Lower leg skin (tissue), 3 donors: Measurements from ENCODE around the gene MYO1B.

ENCODE experiments used
- POLR2A ChIP-seq, 2 donors: fragments of 450-650 bp; IDR thresholded peaks; one replicate each; pipeline ENCODE4 v1.6.1; 2016 to 2017; ENCODE audit warnings: antibody characterized with exemption in 2 of 2, mild to moderate bottlenecking in 1 of 2, moderate library complexity in 1 of 2
- TF ChIP-seq, protein P1 (sequence below), 3 donors: fragments of 450-650 bp; IDR thresholded peaks; one replicate each; pipeline ENCODE4 v1.5.1; 2016; ENCODE audit warnings: antibody characterized with exemption in 3 of 3, mild to moderate bottlenecking in 3 of 3, moderate library complexity in 2 of 3

DNA sequence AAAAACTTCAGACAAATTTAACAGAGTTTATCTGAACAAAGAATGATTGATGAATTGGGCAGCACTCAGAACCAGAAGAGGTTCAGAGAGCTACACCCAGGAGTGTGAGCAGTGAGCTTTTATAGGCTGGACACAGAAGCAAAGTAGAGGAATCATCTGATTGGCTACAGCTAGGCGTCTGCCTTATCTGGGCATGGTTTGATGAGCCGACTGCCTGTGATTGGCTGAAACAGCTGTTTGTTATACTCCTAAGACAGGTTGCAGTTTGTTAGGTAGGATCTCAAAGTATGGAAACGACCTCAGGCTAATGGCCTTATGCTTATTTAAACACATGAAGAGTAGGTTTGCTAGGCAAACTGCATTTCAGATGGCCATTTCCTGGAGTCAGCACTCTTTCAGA is 188.9 kb downstream of the MYO1B start:
- TF ChIP-seq POLR2A (IDR thresholded peaks at IDR 0.05), result no peak
- TF ChIP-seq, protein P1, sequence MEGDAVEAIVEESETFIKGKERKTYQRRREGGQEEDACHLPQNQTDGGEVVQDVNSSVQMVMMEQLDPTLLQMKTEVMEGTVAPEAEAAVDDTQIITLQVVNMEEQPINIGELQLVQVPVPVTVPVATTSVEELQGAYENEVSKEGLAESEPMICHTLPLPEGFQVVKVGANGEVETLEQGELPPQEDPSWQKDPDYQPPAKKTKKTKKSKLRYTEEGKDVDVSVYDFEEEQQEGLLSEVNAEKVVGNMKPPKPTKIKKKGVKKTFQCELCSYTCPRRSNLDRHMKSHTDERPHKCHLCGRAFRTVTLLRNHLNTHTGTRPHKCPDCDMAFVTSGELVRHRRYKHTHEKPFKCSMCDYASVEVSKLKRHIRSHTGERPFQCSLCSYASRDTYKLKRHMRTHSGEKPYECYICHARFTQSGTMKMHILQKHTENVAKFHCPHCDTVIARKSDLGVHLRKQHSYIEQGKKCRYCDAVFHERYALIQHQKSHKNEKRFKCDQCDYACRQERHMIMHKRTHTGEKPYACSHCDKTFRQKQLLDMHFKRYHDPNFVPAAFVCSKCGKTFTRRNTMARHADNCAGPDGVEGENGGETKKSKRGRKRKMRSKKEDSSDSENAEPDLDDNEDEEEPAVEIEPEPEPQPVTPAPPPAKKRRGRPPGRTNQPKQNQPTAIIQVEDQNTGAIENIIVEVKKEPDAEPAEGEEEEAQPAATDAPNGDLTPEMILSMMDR (IDR thresholded peaks at IDR 0.05), result no peak
